ENCODE data around the gene TRABD2B.

TRABD2B gene

GRCh38 chr1:47765236-47765635 lies 231.9 kb downstream of the TRABD2B start:
- no peak for DNase-seq (ENCODE audit: low spot score)
- no peak for TF ChIP-seq CTCF (IDR thresholded peaks at IDR 0.05; ENCODE audit: extremely low read depth, missing control alignments)

GRCh38 chr1:47764461-47765046 lies 232.6 kb downstream of the TRABD2B start:
- no peak for DNase-seq (ENCODE audit: low spot score)
- no peak for TF ChIP-seq CTCF (IDR thresholded peaks at IDR 0.05; ENCODE audit: extremely low read depth, missing control alignments)

GRCh38 chr1:47763591-47764171 lies 233.5 kb downstream of the TRABD2B start:
- no peak for DNase-seq (ENCODE audit: low spot score)
- no peak for TF ChIP-seq CTCF (IDR thresholded peaks at IDR 0.05; ENCODE audit: extremely low read depth, missing control alignments)

GRCh38 chr1:47761974-47762373 lies 235.2 kb downstream of the TRABD2B start:
- TF ChIP-seq CTCF (IDR thresholded peaks at IDR 0.05; ENCODE audit: extremely low read depth, missing control alignments): no peak

GRCh38 chr1:47761201-47761930 lies 235.8 kb downstream of the TRABD2B start:
- no peak for DNase-seq (ENCODE audit: low spot score)
- TF ChIP-seq CTCF (IDR thresholded peaks at IDR 0.05; ENCODE audit: extremely low read depth, missing control alignments): no peak

More at GRCh38 chr1:47761974-47762373, 235.2 kb downstream of the TRABD2B start:
- DNase-seq (ENCODE audit: low spot score): no peak

- DNase-seq (ENCODE audit: low spot score): no peak
- no peak for TF ChIP-seq CTCF (IDR thresholded peaks at IDR 0.05; ENCODE audit: extremely low read depth, missing control alignments)
These were observed 237.1 kb downstream of the TRABD2B start for GRCh38 chr1:47759936-47760629.

Data from GM20000 (cell line).